HEK293T (cell line): ENCODE data around the gene ARMC3.
A peak's percentile ranks its signal among the peaks of the same experiment; 100 is the strongest.

Source experiments
- CTCF ChIA-PET: fragments of 350-600 bp; formaldehyde crosslinking; extraction: SDS; loops from one replicate; lab custom pipeline; 2021; ENCODE audit warnings: antibody characterized with exemption, inconsistent platforms; lab: Yijun Ruan, JAX
- POLR2A ChIA-PET: fragments of 350-600 bp; formaldehyde crosslinking; extraction: SDS; loops from one replicate; lab custom pipeline; 2020; ENCODE audit warnings: antibody characterized with exemption, inconsistent platforms; lab: Yijun Ruan, JAX
- DNase-seq: peaks from one replicate; pipeline ENCODE4 v3.0.0; 2012; ENCODE audit warnings: mixed read lengths; ENCODE audit errors: extremely low spot score
- ARNT ChIP-seq: fragments of 450-650 bp; IDR thresholded peaks from 2 replicates; pipeline ENCODE4 v1.6.1; 2017; ENCODE audit warnings: mild to moderate bottlenecking
- BHLHE40 ChIP-seq: fragments of 450-650 bp; IDR thresholded peaks from 2 replicates; pipeline ENCODE4 v1.6.1; 2016; ENCODE audit warnings: mild to moderate bottlenecking, moderate library complexity, borderline replicate concordance
- CTBP1 ChIP-seq: fragments of 450-650 bp; IDR thresholded peaks from 2 replicates; pipeline ENCODE4 v1.6.1; 2016; ENCODE audit warnings: borderline replicate concordance
- ELF4 ChIP-seq: fragments of 450-650 bp; IDR thresholded peaks from 2 replicates; pipeline ENCODE4 v1.6.1; 2017; ENCODE audit warnings: antibody characterized with exemption
- FOXA1 ChIP-seq: fragments of 450-650 bp; IDR thresholded peaks from 2 replicates; pipeline ENCODE4 v1.6.1; 2016; ENCODE audit warnings: mild to moderate bottlenecking
- FOXK2 ChIP-seq: fragments of 450-650 bp; IDR thresholded peaks from 2 replicates; pipeline ENCODE4 v1.6.1; 2016; ENCODE audit warnings: mild to moderate bottlenecking
- FOXM1 ChIP-seq: fragments of 450-650 bp; IDR thresholded peaks from 2 replicates; pipeline ENCODE4 v1.6.1; 2017; ENCODE audit warnings: mild to moderate bottlenecking, borderline replicate concordance
- HDGF ChIP-seq: fragments of 450-650 bp; IDR thresholded peaks from 2 replicates; pipeline ENCODE4 v1.6.1; 2017; ENCODE audit warnings: antibody characterized with exemption, borderline replicate concordance
- L3MBTL2 ChIP-seq: fragments of 450-650 bp; conservative IDR thresholded peaks from 2 replicates; pipeline ENCODE4 v1.6.1; 2016; ENCODE audit warnings: mild to moderate bottlenecking
- LEF1 ChIP-seq: fragments of 450-650 bp; IDR thresholded peaks from 2 replicates; pipeline ENCODE4 v1.6.1; 2017; ENCODE audit warnings: mild to moderate bottlenecking, borderline replicate concordance
- NFRKB ChIP-seq: fragments of 450-650 bp; IDR thresholded peaks from 2 replicates; pipeline ENCODE4 v1.6.1; 2016; ENCODE audit warnings: mild to moderate bottlenecking, moderate library complexity
- PKNOX1 ChIP-seq: fragments of 450-650 bp; IDR thresholded peaks from 2 replicates; pipeline ENCODE4 v1.6.1; 2016
- SP1 ChIP-seq: fragments of 450-650 bp; IDR thresholded peaks from 2 replicates; pipeline ENCODE4 v1.6.1; 2017
- SUZ12 ChIP-seq: fragments of 450-650 bp; IDR thresholded peaks from 2 replicates; pipeline ENCODE4 v1.6.1; 2016; ENCODE audit warnings: mild to moderate bottlenecking
- TARDBP ChIP-seq: fragments of 450-650 bp; IDR thresholded peaks from 2 replicates; pipeline ENCODE4 v1.6.1; 2016
- ZNF384 ChIP-seq: fragments of 450-650 bp; IDR thresholded peaks from 2 replicates; pipeline ENCODE4 v1.6.1; 2016

Gene ARMC3

GRCh38 chr10:23031318-23031717, 103.5 kb downstream of the ARMC3 start:
- DNase-seq: no peak
- TF ChIP-seq SUZ12: no peak
- TF ChIP-seq ELF4: no peak
- no peak for TF ChIP-seq ARNT
- no peak for TF ChIP-seq NFRKB
- TF ChIP-seq ZNF384: no peak
- no peak for TF ChIP-seq HDGF
- no peak for TF ChIP-seq FOXM1
- TF ChIP-seq BHLHE40: no peak
- no peak for TF ChIP-seq L3MBTL2
- no peak for TF ChIP-seq PKNOX1
- TF ChIP-seq CTBP1: no peak
- TF ChIP-seq TARDBP: no peak
- TF ChIP-seq SP1: no peak
- TF ChIP-seq LEF1: no peak
- no peak for TF ChIP-seq FOXA1
- no peak for TF ChIP-seq FOXK2
- ChIA-PET POLR2A (no interaction called here), CTCF (no interaction called here)

GRCh38 chr10:23034790-23035189, 106.9 kb downstream of the ARMC3 start:
- POLR2A ChIA-PET: no interaction called here
- CTCF ChIA-PET: interaction anchor here (1.7 kb wide), 1 partner anchor 9 kb away, joined by 4 read pairs; no protein-coding TSS in a partner anchor
- TF ChIP-seq FOXK2 (no peak), FOXM1 (no peak), NFRKB (no peak), ZNF384 (no peak)
- DNase-seq: no peak

- POLR2A ChIA-PET: no interaction called here
- CTCF ChIA-PET: no interaction called here
- TF ChIP-seq PKNOX1 (no peak), FOXK2 (no peak), SP1 (no peak), CTBP1 (no peak), ZNF384 (no peak), NFRKB (no peak), SUZ12 (no peak), ARNT (no peak), HDGF (no peak), ELF4 (no peak), BHLHE40 (no peak), FOXA1 (no peak), L3MBTL2 (no peak), LEF1 (no peak)
- DNase-seq: peak; percentile 53
Measured at GRCh38 chr10:23035569-23035968, 107.7 kb downstream of the ARMC3 start.

- POLR2A ChIA-PET: no interaction called here
- no peak for TF ChIP-seq BHLHE40
- no peak for TF ChIP-seq ELF4
- no peak for TF ChIP-seq FOXK2
- no peak for TF ChIP-seq NFRKB
- TF ChIP-seq SP1: no peak
- no peak for TF ChIP-seq PKNOX1
- TF ChIP-seq HDGF: no peak
- no peak for TF ChIP-seq CTBP1
- no peak for TF ChIP-seq FOXM1
- TF ChIP-seq ZNF384: no peak
- no peak for TF ChIP-seq LEF1
- TF ChIP-seq L3MBTL2: no peak
- TF ChIP-seq ARNT: no peak
- TF ChIP-seq SUZ12: no peak
- no peak for TF ChIP-seq FOXA1
- no peak for TF ChIP-seq TARDBP
- DNase-seq: no peak
- CTCF ChIA-PET: no interaction called here
Measured at GRCh38 chr10:23037152-23037551, 109.3 kb downstream of the ARMC3 start.

GRCh38 chr10:23037561-23037960, 109.7 kb downstream of the ARMC3 start:
- DNase-seq: no peak
- ChIA-PET POLR2A (no interaction called here), CTCF (interaction anchor here (0.6 kb wide), 1 partner anchor 24 kb away, joined by 3 read pairs; no protein-coding TSS in a partner anchor)
- TF ChIP-seq TARDBP (no peak), ARNT (no peak), LEF1 (no peak), PKNOX1 (no peak), FOXM1 (no peak), SP1 (no peak), ZNF384 (no peak), HDGF (no peak), NFRKB (no peak), L3MBTL2 (no peak)

- CTCF ChIA-PET: interaction anchor here (0.6 kb wide), 1 partner anchor 25 kb away, joined by 3 read pairs; no protein-coding TSS in a partner anchor
- POLR2A ChIA-PET: no interaction called here
- TF ChIP-seq TARDBP (no peak), CTBP1 (no peak), ZNF384 (no peak)
- DNase-seq: no peak
Measured at GRCh38 chr10:23038172-23038571, 110.3 kb downstream of the ARMC3 start.

- no peak for TF ChIP-seq ZNF384
- TF ChIP-seq FOXK2: no peak
- TF ChIP-seq BHLHE40: no peak
- no peak for TF ChIP-seq PKNOX1
- no peak for TF ChIP-seq TARDBP
- no peak for TF ChIP-seq ARNT
- no peak for TF ChIP-seq SP1
- TF ChIP-seq ELF4: no peak
- no peak for TF ChIP-seq L3MBTL2
- no peak for TF ChIP-seq SUZ12
- no peak for TF ChIP-seq FOXA1
- TF ChIP-seq FOXM1: no peak
- no peak for TF ChIP-seq HDGF
- no peak for TF ChIP-seq NFRKB
- TF ChIP-seq LEF1: no peak
- no peak for DNase-seq
- ChIA-PET CTCF (no interaction called here), POLR2A (no interaction called here)
Measured at GRCh38 chr10:23040002-23040401, 112.1 kb downstream of the ARMC3 start.
